PC-3 (cell line): Measurements from ENCODE around the gene LDHD. TPM values are rescaled to one million over a fixed set of nuclear protein-coding genes. Genes with fewer than 3 reads are reported as not detected.

Source experiments
- ATAC-seq: fragments of 200-7000 bp; cut with Tn5 transposase; 2 replicates; pipeline ENCODE4 v1.9.1; 2020; ENCODE audit warnings: mild to moderate bottlenecking, moderate library complexity
- BruUV-seq: library from RNA; stranded (reverse); fragments of 400-500 nt; replicated peaks from 2 replicates; lab custom pipeline; 2021; lab: Mats Ljungman, UMichigan
- CTCF ChIA-PET: fragments of 300-600 bp; sonication (Branson Sonifier 250); formaldehyde crosslinking; loops from one replicate; lab custom pipeline; 2022; ENCODE audit warnings: antibody characterized with exemption; lab: Charles Lee
- POLR2A ChIA-PET: fragments of 300-600 bp; sonication (Branson Sonifier 250); formaldehyde crosslinking; loops from one replicate; lab custom pipeline; 2022; ENCODE audit warnings: antibody characterized with exemption; ENCODE audit not compliant: unreplicated experiment; lab: Charles Lee
- DNase-seq: peaks from one replicate; pipeline ENCODE4 v3.0.0-alpha.2; 2015
- H2AFZ ChIP-seq: fragments of 300-600 bp; sonication (generic); 2 replicates; pipeline ENCODE4 v1.6.0; 2016; ENCODE audit warnings: antibody characterized with exemption, low read length
- H3F3A ChIP-seq: fragments of 300-600 bp; sonication (generic); one replicate; pipeline ENCODE4 v1.6.0; 2017; ENCODE audit warnings: antibody characterized with exemption, low read length, control low read depth, mild to moderate bottlenecking; ENCODE audit not compliant: unreplicated experiment
- H3K27ac ChIP-seq: fragments of 300-600 bp; sonication (generic); 2 replicates; pipeline ENCODE4 v1.5.1; 2016; ENCODE audit warnings: mild to moderate bottlenecking, low read length
- H3K27me3 ChIP-seq: fragments of 300-600 bp; sonication (generic); 2 replicates; pipeline ENCODE4 v1.6.1; 2016; ENCODE audit warnings: low read length, mixed read lengths
- H3K36me3 ChIP-seq: fragments of 300-600 bp; sonication (generic); 2 replicates; pipeline ENCODE4 v1.6.1; 2016; ENCODE audit warnings: low read depth, mixed run types, low read length, mixed read lengths
- H3K4me1 ChIP-seq: fragments of 300-600 bp; sonication (generic); 2 replicates; pipeline ENCODE4 v1.5.1; 2016; ENCODE audit warnings: low read length; ENCODE audit not compliant: insufficient read depth
- H3K4me2 ChIP-seq: fragments of 300-600 bp; sonication (generic); 2 replicates; pipeline ENCODE4 v1.6.0; 2016; ENCODE audit warnings: low read length
- H3K4me3 ChIP-seq: fragments of 300-600 bp; sonication (generic); 2 replicates; pipeline ENCODE4 v1.5.1; 2016; ENCODE audit warnings: mild to moderate bottlenecking, low read length, mixed read lengths
- H3K79me2 ChIP-seq: fragments of 300-600 bp; sonication (generic); 2 replicates; pipeline ENCODE4 v1.6.1; 2017; ENCODE audit warnings: low read length, mixed read lengths
- H3K9ac ChIP-seq: fragments of 300-600 bp; sonication (generic); 2 replicates; pipeline ENCODE4 v1.6.0; 2016; ENCODE audit warnings: mild to moderate bottlenecking, low read length
- H3K9me2 ChIP-seq: fragments of 300-600 bp; sonication (generic); replicated peaks from 2 replicates; pipeline ENCODE4 v1.6.1; 2016; ENCODE audit warnings: mixed run types, low read length, mixed read lengths
- H3K9me3 ChIP-seq: fragments of 300-600 bp; sonication (generic); 2 replicates; pipeline ENCODE4 v1.6.1; 2016; ENCODE audit warnings: low read length, mixed read lengths
- H4K20me1 ChIP-seq: fragments of 300-600 bp; sonication (generic); 2 replicates; pipeline ENCODE4 v1.6.1; 2016; ENCODE audit warnings: low read length, mixed read lengths
- CTCF ChIP-seq: fragments of 300-600 bp; sonication (generic); conservative IDR thresholded peaks from 2 replicates; pipeline ENCODE4 v1.5.1; 2017; ENCODE audit warnings: antibody characterized with exemption, low read depth, mild to moderate bottlenecking, low read length
- EZH2 ChIP-seq: fragments of 300-600 bp; sonication (generic); IDR thresholded peaks from one replicate; pipeline ENCODE4 v1.6.1; 2017; ENCODE audit warnings: antibody characterized with exemption, mild to moderate bottlenecking, low read length; ENCODE audit not compliant: unreplicated experiment
- EZH2phosphoT487 ChIP-seq: fragments of 300-600 bp; sonication (generic); IDR thresholded peaks from 2 replicates; pipeline ENCODE4 v1.6.1; 2018; ENCODE audit warnings: mild to moderate bottlenecking, antibody characterized with exemption, low read length, borderline replicate concordance
- intact Hi-C: fragments of 100-400 bp; cut with micrococcal nuclease; formaldehyde crosslinking; loops from 2 replicates; pipeline ENCODE4 v1.9.0; 2023
- total RNA-seq: library from RNA; depleted of rRNA; stranded (reverse); fragments of >200 nt; gene quantifications from 2 replicates; pipeline ENCODE4 v1.2.3, GENCODE V29; 2014

The LDHD gene
- total RNA-seq, 1 experiment from 2014 or later = 3.1 TPM

- ATAC-seq (peak; percentile 72), DNase-seq (peak; percentile 97)
- no peak for TF ChIP-seq CTCF
- peak; percentile 82 for TF ChIP-seq EZH2phosphoT487
- no peak for TF ChIP-seq EZH2
- ChIA-PET CTCF (interaction anchor here (4.0 kb wide), 1 partner anchor 110 kb away, joined by 44 read pairs; the partner anchor contains the start of gene ZNRF1), POLR2A (interaction anchor here (0.6 kb wide), 2 partner anchors 81 to 156 kb away, joined by 3 to 5 read pairs; no protein-coding TSS in a partner anchor)
- H3K4me3 ChIP-seq = peak overlapping the region; percentile 37
- no peaks in the 10 kb centered on the region for H4K20me1 ChIP-seq
- no peaks in the 10 kb centered on the region for H3K36me3 ChIP-seq
- peak overlapping the region; percentile 97 for H3K27ac ChIP-seq
- H3K9ac ChIP-seq = peak overlapping the region; percentile 81
- H3K9me2 ChIP-seq = no peaks in the 10 kb centered on the region
- intact Hi-C loops = loop anchor here (2.0 kb wide), 1 partner anchor 44 kb away; no protein-coding TSS in a partner anchor
- peak overlapping the region; percentile 78 for H3K4me2 ChIP-seq
- no peaks in the 10 kb centered on the region for H3K9me3 ChIP-seq
- peaks cover 3% of the 10 kb centered on the region for H3F3A ChIP-seq
- H3K79me2 ChIP-seq = peaks cover 13% of the 10 kb centered on the region; the same call in 1 of the 2 replicates
- no peaks in the 10 kb centered on the region for H3K27me3 ChIP-seq
- BruUV-seq = no TSS peak
- peaks cover 43% of the 10 kb centered on the region for H3K4me1 ChIP-seq
- H2AFZ ChIP-seq = no peak overlapping the region
These were observed 7.5 kb downstream of the LDHD start for GRCh38 chr16:75108792-75109731.

- H3K27ac ChIP-seq = peak overlapping the region; percentile 97; the same call in 1 of the 2 replicates
- H3K9ac ChIP-seq = peak overlapping the region; percentile 65; the same call in 1 of the 2 replicates
- peaks cover 43% of the 10 kb centered on the region for H3K4me1 ChIP-seq
- no peak for DNase-seq
- POLR2A ChIA-PET = interaction anchor here (0.5 kb wide), 1 partner anchor 106 kb away, joined by 3 read pairs; no protein-coding TSS in a partner anchor
- H3K4me3 ChIP-seq = no peak overlapping the region
- no peaks in the 10 kb centered on the region for H3K27me3 ChIP-seq
- H3K9me2 ChIP-seq = no peaks in the 10 kb centered on the region
- no peak for ATAC-seq
- no peaks in the 10 kb centered on the region for H3K9me3 ChIP-seq
- no peaks in the 10 kb centered on the region for H3K36me3 ChIP-seq
- H4K20me1 ChIP-seq = no peaks in the 10 kb centered on the region
- H3F3A ChIP-seq = peaks cover 3% of the 10 kb centered on the region
- TF ChIP-seq CTCF = no peak
- no peak for TF ChIP-seq EZH2phosphoT487
- no peak for TF ChIP-seq EZH2
- H3K4me2 ChIP-seq = no peak overlapping the region
- no TSS peak for BruUV-seq
- intact Hi-C loops = no loop called here
- H2AFZ ChIP-seq = no peak overlapping the region
- CTCF ChIA-PET = no interaction called here
- peaks cover 14% of the 10 kb centered on the region; the same call in 1 of the 2 replicates for H3K79me2 ChIP-seq
These were observed 9.1 kb downstream of the LDHD start for GRCh38 chr16:75107505-75107904.
